GM18907 (cell line): ENCODE results near the gene RPS6KA3.

ENCODE experiments used
- ATAC-seq: cut with Tn5 transposase; IDR thresholded peaks from one replicate; pipeline ENCODE4 v1.9.1; 2021; ENCODE audit warnings: mild to moderate bottlenecking, moderate library complexity; ENCODE audit not compliant: unreplicated experiment

Gene RPS6KA3

DNA sequence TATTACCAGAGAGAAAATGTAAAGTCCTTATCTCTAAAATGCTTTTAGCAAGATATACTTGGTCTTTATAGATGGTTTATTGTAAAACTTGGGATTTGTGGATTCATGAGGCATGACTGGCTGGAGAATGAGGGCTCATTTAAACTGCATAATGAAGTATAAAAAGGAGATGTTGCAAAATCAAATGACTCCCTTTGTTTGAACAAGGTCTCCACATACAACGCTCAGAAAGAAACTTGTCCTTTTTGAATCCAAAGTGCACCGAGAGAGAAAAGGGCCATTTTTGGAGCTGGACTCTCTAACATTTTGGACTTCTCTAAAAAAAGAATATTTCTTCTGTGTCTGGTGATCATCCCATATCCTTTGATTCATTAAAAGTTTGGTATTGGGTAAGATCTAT is 117.4 kb downstream of the RPS6KA3 start:
- no peak for ATAC-seq

DNA sequence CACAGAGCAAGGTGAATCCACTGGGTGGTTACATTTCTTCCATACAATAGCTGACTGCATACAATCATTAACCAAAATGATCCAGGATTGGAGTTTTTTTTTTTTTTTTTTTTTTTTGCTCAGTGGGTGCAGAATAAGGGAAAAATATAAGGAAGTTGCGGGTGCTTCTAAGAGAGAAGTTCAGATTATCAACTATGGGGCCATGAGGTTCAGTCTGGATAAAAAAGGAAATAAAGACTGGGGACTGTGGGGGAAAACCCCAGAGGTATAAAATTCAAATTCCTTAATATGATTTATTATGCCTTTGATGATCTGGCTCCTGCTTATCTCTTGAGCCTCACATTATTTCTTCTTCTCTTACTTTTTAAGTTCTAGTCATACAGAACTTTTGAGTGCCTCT is 119.1 kb downstream of the RPS6KA3 start:
- ATAC-seq: no peak

DNA sequence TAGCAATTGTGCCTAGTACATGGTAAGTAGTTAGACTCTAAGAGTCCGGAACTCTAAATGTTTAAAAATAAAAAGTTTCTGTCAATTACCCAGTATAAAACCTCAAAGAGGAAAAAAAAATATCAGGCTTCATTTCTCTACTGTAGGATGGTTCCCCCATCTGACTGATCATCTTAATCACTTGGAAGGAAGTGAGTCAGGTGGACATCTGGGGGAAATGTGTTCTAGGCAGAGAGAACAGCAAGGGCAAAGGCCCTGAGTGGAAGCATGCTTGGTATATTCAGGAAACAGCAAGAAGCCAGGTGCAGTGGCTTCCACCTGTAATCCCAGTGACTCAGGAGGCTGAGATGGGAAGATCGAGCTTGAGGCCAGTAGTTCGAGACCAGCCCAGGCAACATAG is 122.2 kb downstream of the RPS6KA3 start:
- no peak for ATAC-seq

DNA sequence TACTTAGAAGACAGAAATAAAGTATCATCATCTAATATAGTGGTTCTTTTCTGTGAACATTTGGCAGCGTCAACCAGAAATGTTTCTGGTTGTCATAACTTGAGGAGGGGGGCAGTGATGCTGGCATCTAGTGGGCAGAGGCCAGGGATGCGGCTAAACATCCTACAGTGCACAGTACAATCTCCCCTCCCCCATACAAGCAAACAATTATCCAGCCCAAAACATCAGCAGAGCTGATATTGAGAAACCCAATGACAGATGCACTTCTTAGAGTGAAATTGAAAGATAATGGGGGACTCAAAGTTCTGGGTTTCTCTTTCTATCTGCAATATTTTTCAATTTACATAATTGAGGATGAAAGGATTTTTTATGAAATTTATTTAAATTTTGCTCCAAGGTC is 123.1 kb downstream of the RPS6KA3 start:
- no peak for ATAC-seq

DNA sequence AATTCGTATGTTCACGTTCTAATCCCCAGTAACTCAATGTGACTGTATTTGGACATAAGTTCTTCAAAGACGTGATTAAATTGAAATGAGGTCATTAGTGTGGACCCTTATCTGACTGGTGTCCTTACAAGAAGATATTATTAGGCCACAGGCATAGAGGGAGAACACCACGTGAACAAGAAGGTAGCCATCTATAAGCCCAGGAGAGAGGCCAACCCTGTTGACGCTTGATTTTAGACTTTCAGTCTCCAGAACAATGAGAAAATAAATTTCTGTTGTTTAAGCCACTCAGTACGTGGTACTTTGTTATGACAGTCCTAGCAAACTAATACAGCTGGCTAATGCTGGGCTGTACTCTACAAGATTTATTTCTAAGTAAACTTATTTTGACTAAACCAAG is 123.6 kb downstream of the RPS6KA3 start:
- no peak for ATAC-seq

DNA sequence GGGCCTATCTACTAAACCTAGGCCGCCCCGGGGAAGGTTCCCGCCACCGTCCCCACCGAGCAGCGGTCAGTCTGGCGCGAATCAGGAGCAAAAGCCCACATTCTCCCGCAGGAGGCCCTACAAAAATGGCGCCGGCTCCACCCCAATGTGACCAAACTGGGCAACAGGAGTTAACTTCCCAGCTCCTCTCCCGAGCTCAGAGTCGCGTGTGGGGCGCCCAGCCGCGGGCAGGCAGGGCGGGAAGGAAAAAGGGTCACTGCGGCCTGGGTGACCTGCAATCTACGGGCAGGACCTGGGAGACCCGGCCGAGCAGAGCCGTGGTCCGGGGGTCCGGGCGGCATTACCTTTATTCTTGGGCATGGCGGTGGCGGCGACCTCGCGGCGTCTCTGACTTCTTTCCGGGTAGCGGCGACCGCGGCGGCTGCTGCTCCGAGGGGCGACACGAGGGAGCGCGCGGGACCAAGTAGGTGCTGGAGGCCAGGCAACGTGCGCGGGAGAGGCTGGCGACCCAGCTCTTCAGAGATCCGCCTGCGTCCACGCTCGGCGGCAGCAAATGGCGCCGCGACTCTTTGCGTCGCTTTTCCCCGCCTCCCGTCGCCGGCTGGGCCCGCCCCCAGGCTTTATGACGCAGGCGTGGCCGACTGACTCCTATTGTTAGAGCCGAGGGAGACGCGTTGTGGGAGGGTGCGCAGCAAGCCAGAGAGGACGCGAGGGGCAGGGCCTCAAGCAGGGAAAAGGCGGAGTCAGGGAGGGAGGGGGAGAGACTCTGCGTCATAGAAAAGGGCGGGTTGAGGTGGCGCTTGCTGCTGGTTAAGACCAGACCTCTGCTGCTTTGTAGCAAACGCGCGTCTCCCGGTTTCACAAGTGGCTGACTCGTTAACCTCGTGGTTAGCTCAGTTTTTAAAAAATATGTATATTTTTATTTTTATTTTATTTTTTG is 125.2 kb downstream of the RPS6KA3 start, which contains the start of gene EIF1AX:
Gene EIF1AX (minus strand): TSS at position 558 of the 940 bp plus-strand sequence. CDS start 198 bp downstream, at position 360.
- ATAC-seq: peak; percentile 99

DNA sequence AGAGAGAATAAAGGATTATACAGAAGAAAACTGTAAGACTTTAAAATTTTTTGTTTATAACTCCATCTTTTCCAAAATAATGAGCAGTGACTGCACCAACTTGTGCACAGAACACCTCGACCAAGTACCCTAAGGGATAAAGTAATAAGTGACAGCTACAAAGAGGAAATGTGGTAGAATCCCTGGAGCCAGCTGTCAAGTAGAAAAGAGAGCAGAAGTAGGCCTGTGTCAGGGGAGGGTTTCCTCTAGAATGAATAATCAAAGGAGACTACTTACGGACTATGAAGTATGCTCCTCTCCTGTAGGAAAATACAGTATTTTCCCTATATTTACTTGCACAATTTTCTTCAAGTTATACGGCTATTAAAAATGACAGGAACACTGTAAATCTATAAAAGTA is 126.3 kb downstream of the RPS6KA3 start:
- ATAC-seq: no peak

DNA sequence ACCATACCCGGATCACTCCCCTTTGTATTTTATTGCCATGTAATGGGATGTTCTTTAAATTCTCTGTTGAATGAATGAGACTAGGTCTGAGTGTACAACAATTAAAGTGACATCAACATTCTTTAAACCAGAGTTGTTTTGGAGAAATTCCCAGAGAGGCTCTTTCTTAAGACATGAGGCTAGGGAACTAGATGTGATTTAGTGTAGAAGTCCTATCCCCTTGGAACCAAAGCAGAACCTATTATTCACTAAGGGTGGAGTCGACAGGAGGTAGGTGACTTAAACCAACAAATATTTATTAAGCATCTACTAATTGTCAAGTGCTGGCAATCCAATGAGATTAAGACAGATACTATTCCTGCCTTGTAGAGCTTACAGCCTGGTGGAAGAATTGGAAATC is 126.7 kb downstream of the RPS6KA3 start:
- ATAC-seq: no peak

DNA sequence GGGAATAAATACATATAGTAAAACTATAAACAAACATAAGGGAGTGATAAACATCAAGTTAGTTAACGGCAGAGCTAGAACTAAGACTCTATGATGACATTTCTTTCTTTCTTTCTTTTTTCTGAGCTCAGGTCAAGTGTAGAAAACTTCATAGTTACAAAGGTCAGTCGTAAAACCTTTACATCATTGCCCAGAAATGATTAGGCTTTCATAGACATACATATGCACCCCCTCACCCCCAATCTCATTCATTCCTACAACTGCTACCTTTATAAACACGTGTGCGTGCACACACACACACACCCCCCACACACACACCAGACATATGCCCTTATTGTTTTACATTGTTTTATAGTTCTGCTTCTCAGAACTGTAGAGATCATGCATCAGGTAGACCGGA is 130.8 kb downstream of the RPS6KA3 start:
- no peak for ATAC-seq

DNA sequence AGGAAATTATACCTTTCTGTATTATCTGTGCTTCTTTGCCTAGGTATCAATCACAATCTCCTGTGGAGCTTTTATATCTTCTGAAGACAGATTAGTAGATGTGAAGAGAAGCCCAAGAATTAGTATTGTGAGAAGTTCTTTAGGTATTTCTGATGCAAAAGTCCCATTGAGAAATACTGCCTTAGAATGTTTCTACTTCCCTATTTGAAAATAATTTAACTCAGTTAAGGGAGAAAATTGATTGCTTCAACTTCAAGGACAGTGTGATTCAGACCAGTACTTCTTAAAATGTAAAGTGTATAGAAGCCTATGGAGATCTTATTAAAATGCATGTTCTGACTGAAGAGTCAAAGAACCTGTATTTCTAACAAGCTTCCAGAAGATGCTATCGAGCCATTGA is 134.0 kb downstream of the RPS6KA3 start:
- ATAC-seq: no peak

DNA sequence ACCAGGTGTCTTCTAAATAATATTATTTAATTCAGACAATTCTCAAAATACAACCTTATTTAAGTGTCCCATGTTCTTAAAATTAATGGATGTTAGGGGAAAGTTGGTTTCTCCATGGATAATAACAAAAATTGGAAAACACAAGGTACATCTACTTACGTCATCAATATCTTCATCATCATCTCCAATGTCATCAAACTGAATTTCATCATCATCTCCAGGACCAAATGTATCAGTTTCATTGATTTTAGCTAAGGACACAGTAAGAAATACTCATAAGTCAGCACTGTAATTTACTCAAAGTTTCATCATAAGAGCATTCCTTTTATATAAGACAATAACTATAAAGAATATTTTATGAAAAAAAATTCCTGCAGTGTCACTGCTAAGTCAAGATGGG is 136.4 kb downstream of the RPS6KA3 start:
- ATAC-seq: no peak

DNA sequence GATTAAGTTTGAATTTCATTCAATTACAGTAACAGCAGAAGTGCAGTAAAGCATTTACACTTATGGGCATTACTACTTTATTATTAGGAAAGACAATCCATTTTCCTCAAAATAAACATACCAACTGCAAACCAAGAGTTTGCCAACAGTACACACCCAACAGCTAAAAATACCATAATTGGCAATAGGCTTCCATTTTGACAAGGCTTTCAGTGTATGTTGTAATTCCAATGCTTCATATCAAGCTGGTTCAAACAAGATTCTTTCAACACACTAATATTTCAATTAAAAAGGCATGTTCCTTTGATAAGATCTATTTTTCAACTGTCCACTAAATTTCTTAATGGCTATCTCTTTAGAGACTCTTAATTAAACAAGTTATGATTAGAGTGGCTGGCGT is 137.2 kb downstream of the RPS6KA3 start:
- ATAC-seq: no peak

DNA sequence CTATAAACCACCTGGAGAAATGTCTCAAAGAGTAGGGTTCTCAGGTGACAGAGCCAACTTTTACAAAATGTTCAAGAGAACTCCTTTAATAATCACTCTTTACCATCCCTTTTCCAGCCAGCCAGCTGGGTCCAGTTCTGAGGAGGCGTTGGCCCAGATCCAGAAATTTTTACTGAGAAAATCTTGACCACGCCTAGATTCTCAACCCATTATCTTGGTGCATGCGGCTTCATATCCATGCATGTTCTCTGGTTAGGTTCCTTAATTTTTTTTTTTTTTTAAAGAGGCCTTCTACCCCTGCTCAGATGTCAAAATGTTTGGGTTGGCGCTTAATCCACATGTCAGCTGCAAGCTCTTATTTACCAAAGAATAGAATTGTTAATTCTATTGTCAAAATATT is 138.0 kb downstream of the RPS6KA3 start:
- no peak for ATAC-seq

DNA sequence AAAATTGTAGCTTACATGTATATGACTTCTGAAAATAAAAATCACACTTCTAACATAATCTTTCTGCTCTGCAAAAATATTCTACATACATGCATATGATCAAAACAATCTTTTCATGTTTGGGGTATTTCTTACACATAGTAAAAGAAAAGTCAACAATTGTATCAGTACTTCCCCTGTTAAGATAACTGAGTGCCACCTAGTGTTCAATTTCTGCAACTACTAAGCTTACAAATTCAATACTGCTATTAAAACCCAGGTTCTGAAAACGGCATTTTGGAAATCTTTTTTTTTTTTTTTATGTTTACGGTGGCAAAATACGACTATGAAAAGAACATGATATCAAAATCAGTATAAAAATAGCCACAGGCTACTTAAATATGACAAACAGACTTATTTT is 139.3 kb downstream of the RPS6KA3 start:
- peak; percentile 72 for ATAC-seq

DNA sequence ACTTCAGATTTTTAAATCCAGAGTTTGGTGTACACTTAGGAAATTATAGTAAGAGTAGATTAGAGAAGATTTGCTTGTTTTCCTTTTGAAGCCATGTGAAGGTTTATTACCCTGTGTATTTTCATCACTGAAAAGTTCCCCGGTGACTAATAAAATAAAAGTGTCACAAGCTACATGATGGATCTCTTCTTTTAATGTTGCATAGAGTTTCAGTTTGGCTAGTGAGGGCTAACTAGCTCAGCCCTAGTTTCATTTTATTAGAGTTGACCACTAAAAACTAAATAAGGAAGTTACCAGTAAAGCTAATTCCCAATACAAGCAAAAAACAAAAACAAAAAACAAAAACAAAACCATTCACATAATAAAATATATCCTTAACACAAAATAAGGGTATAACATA is 139.9 kb downstream of the RPS6KA3 start:
- peak; percentile 67 for ATAC-seq

DNA sequence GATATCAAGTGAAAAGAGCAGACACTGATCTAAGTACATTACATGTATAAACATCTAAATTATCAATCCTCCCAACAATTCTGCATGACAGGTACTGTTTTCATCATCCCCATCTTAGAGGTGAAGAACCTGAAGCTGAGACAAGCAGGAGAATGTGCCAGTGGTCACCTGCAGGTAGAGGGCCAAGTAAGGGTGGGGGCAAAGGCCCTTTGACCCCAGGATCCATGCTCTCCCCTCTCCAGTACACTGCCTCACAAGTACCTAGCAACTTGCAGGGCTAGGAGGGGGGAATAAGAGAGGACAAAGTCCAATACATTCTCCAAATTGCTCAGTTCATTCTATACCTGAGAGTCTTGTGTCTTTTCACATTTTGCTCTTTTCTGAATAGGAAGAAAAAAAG is 141.7 kb downstream of the RPS6KA3 start:
- no peak for ATAC-seq

DNA sequence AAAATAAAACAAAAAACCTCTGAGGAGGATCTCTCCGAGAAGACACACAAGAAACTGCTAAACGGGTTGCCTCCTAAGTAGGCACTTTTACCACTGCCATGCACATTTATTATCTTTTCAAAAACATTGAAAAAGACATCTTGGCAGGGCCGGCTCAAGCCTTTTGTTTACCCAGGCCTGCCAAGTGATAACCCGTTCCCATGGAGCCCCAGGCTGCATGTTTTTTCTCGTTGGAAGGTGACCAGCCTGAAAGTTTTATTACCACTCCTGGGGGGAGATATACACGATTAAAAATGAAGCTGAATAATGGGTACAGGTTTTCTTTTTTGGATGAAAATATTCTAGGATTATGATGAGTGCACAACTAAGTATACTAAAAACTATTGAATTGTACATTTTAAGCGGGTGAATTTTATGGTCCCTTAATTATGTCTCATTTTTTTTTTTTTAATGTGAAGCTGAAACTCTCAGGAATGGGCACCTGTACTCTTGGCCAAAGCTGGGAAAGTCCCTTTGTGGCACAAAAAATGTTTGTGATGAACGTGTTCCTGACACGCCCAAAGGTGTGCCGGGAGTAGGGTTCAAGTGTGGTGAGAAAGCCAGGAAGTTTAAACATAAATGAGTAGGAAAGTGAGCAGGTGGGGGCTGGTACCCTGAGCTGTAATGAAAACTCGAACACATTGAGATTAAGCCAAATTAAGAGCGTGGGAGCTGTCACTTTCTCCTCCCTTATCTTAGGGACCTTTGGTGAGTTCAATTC is 148.5 kb downstream of the RPS6KA3 start:
- ATAC-seq: no peak

DNA sequence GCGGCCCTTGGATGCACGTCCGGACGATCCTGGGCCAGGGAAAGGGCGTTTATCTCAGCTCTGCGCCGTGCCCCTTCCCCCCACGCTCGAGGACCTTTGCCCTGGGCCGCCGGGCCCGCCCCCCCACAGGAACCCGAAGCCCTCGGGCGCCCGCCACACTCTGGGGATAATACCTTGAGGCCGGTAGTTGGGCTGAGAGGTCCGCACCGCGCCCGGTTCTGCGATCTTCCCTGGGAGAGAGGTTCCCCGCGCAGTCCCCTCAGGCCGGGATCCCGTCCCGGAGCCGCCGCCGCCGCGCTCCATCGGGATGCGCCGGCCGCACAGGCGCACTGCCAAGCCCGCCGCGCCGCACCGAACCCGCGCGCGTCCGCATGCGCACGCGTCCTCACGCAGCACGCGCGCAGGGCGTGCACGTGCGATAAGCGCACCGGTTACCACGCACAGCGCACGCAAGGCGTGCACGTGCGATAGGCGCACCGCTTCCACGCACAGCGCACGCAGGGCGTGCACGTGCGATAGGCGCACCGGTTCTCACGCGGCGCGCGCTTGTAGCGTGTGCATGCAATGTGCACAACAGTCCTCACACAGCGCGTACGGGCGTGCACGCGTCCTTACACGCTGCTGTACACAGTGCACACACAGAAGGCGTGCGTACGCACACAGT is 150.0 kb downstream of the RPS6KA3 start, which contains the start of gene MAP7D2:
Gene MAP7D2 (minus strand): TSS at position 331 of the 664 bp plus-strand sequence. CDS start 28 bp downstream, at position 303.
- ATAC-seq: no peak

DNA sequence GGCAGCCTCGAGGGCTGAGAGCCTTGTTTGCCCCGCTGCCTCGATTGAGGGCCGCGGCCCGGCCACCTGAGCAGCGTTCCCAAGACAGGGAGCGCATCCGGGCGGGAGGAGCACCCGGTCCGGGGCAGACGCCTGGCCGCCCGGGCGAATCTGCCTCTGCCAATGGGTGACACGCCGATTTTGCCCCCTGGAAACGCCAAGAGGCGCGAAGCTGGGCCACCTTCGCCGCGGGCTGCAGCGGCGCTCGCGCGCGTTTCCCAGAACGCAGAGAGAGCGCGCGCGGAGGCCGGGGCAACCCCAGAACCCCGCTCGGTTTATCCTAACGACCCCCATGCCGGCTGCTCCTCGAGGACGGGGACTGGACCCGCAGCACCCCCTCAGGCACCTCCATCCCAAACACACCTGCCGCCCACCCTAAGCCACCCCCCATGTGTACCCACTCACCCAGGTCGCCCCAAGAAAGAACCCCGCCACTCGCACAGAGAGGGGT is 150.6 kb downstream of the RPS6KA3 start:
- no peak for ATAC-seq

DNA sequence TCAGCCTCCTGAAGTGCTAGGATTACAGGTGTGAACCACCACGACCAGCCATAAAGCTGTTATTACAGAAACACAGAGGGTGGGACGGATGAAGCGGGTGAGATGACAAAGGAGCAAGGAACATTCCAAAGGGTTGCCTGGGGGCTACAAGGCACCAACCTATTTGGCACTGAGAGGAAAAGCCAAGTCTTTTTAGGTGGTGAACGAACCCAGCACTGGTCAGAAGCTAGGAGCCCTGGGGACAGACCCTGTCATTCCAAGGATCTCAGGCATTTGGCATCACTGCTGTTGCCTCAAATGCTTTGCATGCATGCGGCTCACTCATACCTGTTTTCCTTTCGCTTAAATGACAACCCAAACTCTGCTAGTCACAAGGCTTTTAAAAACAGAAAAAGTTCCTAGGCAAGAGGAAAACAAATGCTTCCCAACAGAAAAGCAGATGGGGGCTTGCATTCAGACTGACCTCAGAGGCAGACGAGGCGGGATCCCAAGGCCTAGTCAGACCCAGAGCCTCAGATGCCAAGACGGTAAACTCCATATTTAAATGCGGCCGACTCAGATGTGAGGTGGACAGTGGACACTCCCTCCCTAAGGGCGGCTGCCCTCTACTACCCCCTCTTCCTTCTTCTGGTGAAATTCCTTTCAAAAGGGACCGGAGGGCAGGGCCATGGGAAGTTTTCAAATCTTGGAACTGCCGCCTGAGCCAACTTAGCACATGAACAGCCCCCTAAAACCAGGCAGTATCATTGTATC is 154.5 kb downstream of the RPS6KA3 start:
- no peak for ATAC-seq
